HepG2 (cell line): Measurements from ENCODE around the gene NCAPD2. TPM values are rescaled to one million over a fixed set of nuclear protein-coding genes. Genes with fewer than 3 reads are reported as not detected.

Experiments
- AGO1 ChIP-seq: fragments of 200-400 bp; formaldehyde crosslinking; IDR thresholded peaks from 2 replicates; pipeline ENCODE4 v1.6.1; 2017; ENCODE audit warnings: mild to moderate bottlenecking, low read depth, low read length, moderate library complexity; ENCODE audit not compliant: poor library complexity, severe bottlenecking
- ARID2 ChIP-seq: sonication (generic); formaldehyde crosslinking; IDR thresholded peaks from 2 replicates; pipeline ENCODE4 v1.8.1; 2022; ENCODE audit warnings: mild to moderate bottlenecking, missing genetic modification reagents, borderline replicate concordance
- ELF3 ChIP-seq: IDR thresholded peaks from 2 replicates; pipeline ENCODE4 v1.6.1; 2016; ENCODE audit warnings: missing genetic modification reagents, missing compliant biosample characterization
- ERF ChIP-seq: IDR thresholded peaks from 2 replicates; pipeline ENCODE4 v1.6.1; 2018; ENCODE audit warnings: missing biosample characterization, missing genetic modification reagents
- GTF3A ChIP-seq: sonication (generic); formaldehyde crosslinking; conservative IDR thresholded peaks from 2 replicates; pipeline ENCODE4 v1.4.0; 2020; ENCODE audit warnings: mild to moderate bottlenecking, missing genetic modification reagents
- MED13 ChIP-seq: sonication (generic); formaldehyde crosslinking; IDR thresholded peaks from 2 replicates; pipeline ENCODE4 v1.5.0; 2020; ENCODE audit warnings: missing genetic modification reagents
- POLR2AphosphoS5 ChIP-seq: IDR thresholded peaks from 2 replicates; pipeline ENCODE4 v1.6.1; 2012; ENCODE audit warnings: low read depth, low read length
- RBFOX2 ChIP-seq: fragments of 200-400 bp; formaldehyde crosslinking; IDR thresholded peaks from 2 replicates; pipeline ENCODE4 v1.6.1; 2017; ENCODE audit warnings: low read depth, mild to moderate bottlenecking, low read length
- SOX13 ChIP-seq, 3 experiments: fragments of 450-650 bp in 1 of 3; sonication (generic) in 1 of 3; formaldehyde crosslinking in 1 of 3; IDR thresholded peaks in 2 of 3; conservative IDR thresholded peaks in 1 of 3; 2 replicates each; pipeline versions ENCODE4 v1.5.0 to v1.6.1; 2016 to 2020; ENCODE audit warnings: antibody characterized with exemption in 1 of 3, mild to moderate bottlenecking in 1 of 3, missing compliant biosample characterization in 1 of 3, missing genetic modification reagents in 1 of 3, moderate library complexity in 1 of 3
- YY1 ChIP-seq: IDR thresholded peaks from 2 replicates; pipeline ENCODE4 v1.6.1; 2011; ENCODE audit warnings: low read length, low read depth, moderate library complexity, mild to moderate bottlenecking; ENCODE audit not compliant: insufficient read depth, insufficient replicate concordance
- ZC3H13 ChIP-seq: sonication (generic); formaldehyde crosslinking; IDR thresholded peaks from 2 replicates; pipeline ENCODE4 v1.8.1; 2023; ENCODE audit warnings: mild to moderate bottlenecking, missing genetic modification reagents, moderate library complexity
- ZC3H4 ChIP-seq: sonication (generic); formaldehyde crosslinking; IDR thresholded peaks from 2 replicates; pipeline ENCODE4 v1.4.0; 2020; ENCODE audit warnings: missing genetic modification reagents, borderline replicate concordance
- ZNF605 ChIP-seq: sonication (generic); formaldehyde crosslinking; IDR thresholded peaks from 2 replicates; pipeline ENCODE4 v1.8.0; 2022; ENCODE audit warnings: mild to moderate bottlenecking, missing genetic modification reagents
- polyA plus RNA-seq, 8 experiments: library from polyadenylated mRNA; depleted of rRNA in 3 of 8; stranded (reverse) in 7 of 8; unstranded in 1 of 8; fragments of >200 nt; fragmentation: Illumina TruSeq in 4 of 8; extraction: Trizol in 4 of 8; gene quantifications; 2 replicates each; pipeline versions ENCODE4 v1.2.1 to v1.2.3, GENCODE V29; 2011 to 2016; ENCODE audit warnings: low read depth in 4 of 8, missing spikeins in 1 of 8, mixed read lengths in 1 of 8; ENCODE audit not compliant: insufficient read depth in 1 of 8
- total RNA-seq, 5 experiments: library from RNA; depleted of rRNA; stranded (reverse); fragments of >200 nt; fragmentation: Illumina TruSeq; extraction: Trizol; gene quantifications; 2 replicates each; pipeline ENCODE4 v1.2.3, GENCODE V29; 2016; ENCODE audit warnings: low read depth in 1 of 5
- TF ChIP-seq, protein P1 (sequence below), 2 experiments: IDR thresholded peaks; 2 replicates each; pipeline ENCODE4 v1.6.1; 2011 to 2012; ENCODE audit warnings: low read length in 2 of 2, borderline replicate concordance in 1 of 2, low read depth in 1 of 2, mild to moderate bottlenecking in 1 of 2, moderate library complexity in 1 of 2
- TF ChIP-seq, protein P2 (sequence below): sonication (generic); formaldehyde crosslinking; IDR thresholded peaks from 2 replicates; pipeline ENCODE4 v1.4.0; 2020; ENCODE audit warnings: mild to moderate bottlenecking, missing genetic modification reagents
- TF ChIP-seq, protein P3 (sequence below): sonication (generic); formaldehyde crosslinking; IDR thresholded peaks from 2 replicates; pipeline ENCODE4 v1.9.0; 2022; ENCODE audit warnings: low read depth, missing genetic modification reagents
- TF ChIP-seq, protein P4 (sequence below): sonication (generic); formaldehyde crosslinking; IDR thresholded peaks from 2 replicates; pipeline ENCODE4 v1.4.0; 2020; ENCODE audit warnings: missing genetic modification reagents

NCAPD2 gene
- total and polyA plus RNA-seq, 2 of the 13 experiments (the other 11 are each of a cell fraction or from before 2014, with no cell fraction given), result 51.1 to 65.6 TPM

DNA sequence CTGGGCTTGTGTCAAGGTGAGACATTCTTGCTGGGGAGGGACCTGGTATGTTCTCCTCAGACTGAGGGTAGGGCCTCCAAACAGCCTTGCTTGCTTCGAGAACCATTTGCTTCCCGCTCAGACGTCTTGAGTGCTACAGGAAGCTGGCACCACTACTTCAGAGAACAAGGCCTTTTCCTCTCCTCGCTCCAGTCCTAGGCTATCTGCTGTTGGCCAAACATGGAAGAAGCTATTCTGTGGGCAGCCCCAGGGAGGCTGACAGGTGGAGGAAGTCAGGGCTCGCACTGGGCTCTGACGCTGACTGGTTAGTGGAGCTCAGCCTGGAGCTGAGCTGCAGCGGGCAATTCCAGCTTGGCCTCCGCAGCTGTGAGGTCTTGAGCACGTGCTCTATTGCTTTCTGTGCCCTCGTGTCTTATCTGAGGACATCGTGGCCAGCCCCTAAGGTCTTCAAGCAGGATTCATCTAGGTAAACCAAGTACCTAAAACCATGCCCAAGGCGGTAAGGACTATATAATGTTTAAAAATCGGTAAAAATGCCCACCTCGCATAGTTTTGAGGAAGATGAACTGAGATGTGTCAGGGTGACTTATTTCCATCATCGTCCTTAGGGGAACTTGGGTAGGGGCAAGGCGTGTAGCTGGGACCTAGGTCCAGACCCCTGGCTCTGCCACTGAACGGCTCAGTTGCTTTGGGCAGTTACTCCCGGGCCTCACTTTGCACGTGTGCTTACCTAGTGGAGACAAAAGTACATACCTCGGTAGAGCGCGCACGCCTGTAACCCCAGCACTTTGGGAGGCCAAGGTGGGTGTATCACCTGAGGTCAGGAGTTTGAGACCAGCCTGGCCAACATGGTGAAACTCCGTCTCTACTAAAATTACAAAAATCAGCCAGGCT is 44.8 kb downstream of the NCAPD2 start (continued):
- TF ChIP-seq AGO1, result peak; percentile 98
- TF ChIP-seq ARID2 (CRISPR knock-in tag), result 0 out of 2 replicates have a peak, but pooled peaks have one; percentile 71
- peak; percentile 16 for TF ChIP-seq YY1
- 0 out of 2 replicates have a peak, but pooled peaks have one; percentile 50 for TF ChIP-seq ZNF605 (CRISPR knock-in tag)
- TF ChIP-seq, protein P1, sequence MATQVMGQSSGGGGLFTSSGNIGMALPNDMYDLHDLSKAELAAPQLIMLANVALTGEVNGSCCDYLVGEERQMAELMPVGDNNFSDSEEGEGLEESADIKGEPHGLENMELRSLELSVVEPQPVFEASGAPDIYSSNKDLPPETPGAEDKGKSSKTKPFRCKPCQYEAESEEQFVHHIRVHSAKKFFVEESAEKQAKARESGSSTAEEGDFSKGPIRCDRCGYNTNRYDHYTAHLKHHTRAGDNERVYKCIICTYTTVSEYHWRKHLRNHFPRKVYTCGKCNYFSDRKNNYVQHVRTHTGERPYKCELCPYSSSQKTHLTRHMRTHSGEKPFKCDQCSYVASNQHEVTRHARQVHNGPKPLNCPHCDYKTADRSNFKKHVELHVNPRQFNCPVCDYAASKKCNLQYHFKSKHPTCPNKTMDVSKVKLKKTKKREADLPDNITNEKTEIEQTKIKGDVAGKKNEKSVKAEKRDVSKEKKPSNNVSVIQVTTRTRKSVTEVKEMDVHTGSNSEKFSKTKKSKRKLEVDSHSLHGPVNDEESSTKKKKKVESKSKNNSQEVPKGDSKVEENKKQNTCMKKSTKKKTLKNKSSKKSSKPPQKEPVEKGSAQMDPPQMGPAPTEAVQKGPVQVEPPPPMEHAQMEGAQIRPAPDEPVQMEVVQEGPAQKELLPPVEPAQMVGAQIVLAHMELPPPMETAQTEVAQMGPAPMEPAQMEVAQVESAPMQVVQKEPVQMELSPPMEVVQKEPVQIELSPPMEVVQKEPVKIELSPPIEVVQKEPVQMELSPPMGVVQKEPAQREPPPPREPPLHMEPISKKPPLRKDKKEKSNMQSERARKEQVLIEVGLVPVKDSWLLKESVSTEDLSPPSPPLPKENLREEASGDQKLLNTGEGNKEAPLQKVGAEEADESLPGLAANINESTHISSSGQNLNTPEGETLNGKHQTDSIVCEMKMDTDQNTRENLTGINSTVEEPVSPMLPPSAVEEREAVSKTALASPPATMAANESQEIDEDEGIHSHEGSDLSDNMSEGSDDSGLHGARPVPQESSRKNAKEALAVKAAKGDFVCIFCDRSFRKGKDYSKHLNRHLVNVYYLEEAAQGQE (IDR thresholded peaks at IDR 0.05; ENCODE audit: borderline replicate concordance in 1 of 2, low read depth in 1 of 2, low read length in 2 of 2), result no peak
- no peak for TF ChIP-seq GTF3A (CRISPR knock-in tag)
- TF ChIP-seq, protein P2, sequence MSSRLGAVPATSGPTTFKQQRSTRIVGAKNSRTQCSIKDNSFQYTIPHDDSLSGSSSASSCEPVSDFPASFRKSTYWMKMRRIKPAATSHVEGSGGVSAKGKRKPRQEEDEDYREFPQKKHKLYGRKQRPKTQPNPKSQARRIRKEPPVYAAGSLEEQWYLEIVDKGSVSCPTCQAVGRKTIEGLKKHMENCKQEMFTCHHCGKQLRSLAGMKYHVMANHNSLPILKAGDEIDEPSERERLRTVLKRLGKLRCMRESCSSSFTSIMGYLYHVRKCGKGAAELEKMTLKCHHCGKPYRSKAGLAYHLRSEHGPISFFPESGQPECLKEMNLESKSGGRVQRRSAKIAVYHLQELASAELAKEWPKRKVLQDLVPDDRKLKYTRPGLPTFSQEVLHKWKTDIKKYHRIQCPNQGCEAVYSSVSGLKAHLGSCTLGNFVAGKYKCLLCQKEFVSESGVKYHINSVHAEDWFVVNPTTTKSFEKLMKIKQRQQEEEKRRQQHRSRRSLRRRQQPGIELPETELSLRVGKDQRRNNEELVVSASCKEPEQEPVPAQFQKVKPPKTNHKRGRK, result no peak
- TF ChIP-seq ELF3 (CRISPR knock-in tag), result peak; percentile 22; the same call in 1 of the 2 replicates
- TF ChIP-seq MED13 (CRISPR knock-in tag), result 0 out of 2 replicates have a peak, but pooled peaks have one; percentile 16
- TF ChIP-seq, protein P3, sequence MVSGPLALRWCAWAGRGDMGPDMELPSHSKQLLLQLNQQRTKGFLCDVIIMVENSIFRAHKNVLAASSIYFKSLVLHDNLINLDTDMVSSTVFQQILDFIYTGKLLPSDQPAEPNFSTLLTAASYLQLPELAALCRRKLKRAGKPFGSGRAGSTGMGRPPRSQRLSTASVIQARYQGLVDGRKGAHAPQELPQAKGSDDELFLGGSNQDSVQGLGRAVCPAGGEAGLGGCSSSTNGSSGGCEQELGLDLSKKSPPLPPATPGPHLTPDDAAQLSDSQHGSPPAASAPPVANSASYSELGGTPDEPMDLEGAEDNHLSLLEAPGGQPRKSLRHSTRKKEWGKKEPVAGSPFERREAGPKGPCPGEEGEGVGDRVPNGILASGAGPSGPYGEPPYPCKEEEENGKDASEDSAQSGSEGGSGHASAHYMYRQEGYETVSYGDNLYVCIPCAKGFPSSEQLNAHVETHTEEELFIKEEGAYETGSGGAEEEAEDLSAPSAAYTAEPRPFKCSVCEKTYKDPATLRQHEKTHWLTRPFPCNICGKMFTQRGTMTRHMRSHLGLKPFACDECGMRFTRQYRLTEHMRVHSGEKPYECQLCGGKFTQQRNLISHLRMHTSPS (CRISPR knock-in tag), result 0 out of 2 replicates have a peak, but pooled peaks have one; percentile 49
- TF ChIP-seq POLR2AphosphoS5, result peak; percentile 82
- peak; percentile 68; the same call in 1 of the 2 replicates for TF ChIP-seq ZC3H13
- TF ChIP-seq ZC3H4 (CRISPR knock-in tag), result peak; percentile 58; the same call in 1 of the 2 replicates
- TF ChIP-seq, protein P4, sequence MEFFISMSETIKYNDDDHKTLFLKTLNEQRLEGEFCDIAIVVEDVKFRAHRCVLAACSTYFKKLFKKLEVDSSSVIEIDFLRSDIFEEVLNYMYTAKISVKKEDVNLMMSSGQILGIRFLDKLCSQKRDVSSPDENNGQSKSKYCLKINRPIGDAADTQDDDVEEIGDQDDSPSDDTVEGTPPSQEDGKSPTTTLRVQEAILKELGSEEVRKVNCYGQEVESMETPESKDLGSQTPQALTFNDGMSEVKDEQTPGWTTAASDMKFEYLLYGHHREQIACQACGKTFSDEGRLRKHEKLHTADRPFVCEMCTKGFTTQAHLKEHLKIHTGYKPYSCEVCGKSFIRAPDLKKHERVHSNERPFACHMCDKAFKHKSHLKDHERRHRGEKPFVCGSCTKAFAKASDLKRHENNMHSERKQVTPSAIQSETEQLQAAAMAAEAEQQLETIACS (CRISPR knock-in tag), result no peak
- TF ChIP-seq SOX13 (IDR thresholded peaks at IDR 0.05), result 0 out of 2 replicates have a peak, but pooled peaks have one; percentile 7
- no peak for TF ChIP-seq SOX13 (CRISPR knock-in tag; conservative IDR thresholded peaks at IDR 0.05 in 1 of 2, IDR thresholded peaks at IDR 0.05 in 1 of 2)
- TF ChIP-seq ERF (CRISPR knock-in tag), result peak; percentile 49; the same call in 1 of the 2 replicates
- TF ChIP-seq RBFOX2, result peak; percentile 66
